ENCODE data around the gene ZBTB4.

ZBTB4 gene

DNA sequence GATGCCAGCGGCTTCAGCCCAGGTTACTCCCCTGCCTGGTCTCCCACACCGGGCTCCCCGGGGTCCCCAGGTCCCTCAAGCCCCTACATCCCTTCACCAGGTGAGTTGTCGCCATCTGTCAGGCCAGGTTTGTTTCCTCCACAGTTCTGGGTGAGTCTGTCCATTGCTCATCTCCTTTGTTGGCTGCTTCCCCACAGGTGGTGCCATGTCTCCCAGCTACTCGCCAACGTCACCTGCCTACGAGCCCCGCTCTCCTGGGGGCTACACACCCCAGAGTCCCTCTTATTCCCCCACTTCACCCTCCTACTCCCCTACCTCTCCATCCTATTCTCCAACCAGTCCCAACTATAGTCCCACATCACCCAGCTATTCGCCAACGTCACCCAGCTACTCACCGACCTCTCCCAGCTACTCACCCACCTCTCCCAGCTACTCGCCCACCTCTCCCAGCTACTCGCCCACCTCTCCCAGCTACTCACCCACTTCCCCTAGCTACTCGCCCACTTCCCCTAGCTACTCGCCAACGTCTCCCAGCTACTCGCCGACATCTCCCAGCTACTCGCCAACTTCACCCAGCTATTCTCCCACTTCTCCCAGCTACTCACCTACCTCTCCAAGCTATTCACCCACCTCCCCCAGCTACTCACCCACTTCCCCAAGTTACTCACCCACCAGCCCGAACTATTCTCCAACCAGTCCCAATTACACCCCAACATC lies 33.6 kb upstream of the ZBTB4 start:
- Histone ChIP-seq H3K27me3 (no peaks in the 10 kb centered on the region), H3K4me3 (ENCODE audit: low read depth in 1 of 2, low read length in 1 of 2) (no peak overlapping the region), H3K9me3 (no peaks in the 10 kb centered on the region), H3K4me1 (ENCODE audit: control insufficient read depth in 1 of 2, insufficient read depth in 1 of 2, low read depth in 1 of 2, low read length in 1 of 2) (peaks cover 5 to 13% of the 10 kb centered on the region in 2 experiments), H3K36me3 (peaks cover 67% of the 10 kb centered on the region), H3K27ac (no peak overlapping the region)
- TF ChIP-seq CTCF (IDR thresholded peaks at IDR 0.05) = no peak

GRCh38 chr17:7512105-7512504 lies 32.7 kb upstream of the ZBTB4 start:
- Histone ChIP-seq H3K27ac (no peak overlapping the region), H3K36me3 (peaks cover 76% of the 10 kb centered on the region), H3K4me1 (ENCODE audit: control insufficient read depth in 1 of 2, insufficient read depth in 1 of 2, low read depth in 1 of 2, low read length in 1 of 2) (peaks cover 5 to 13% of the 10 kb centered on the region in 2 experiments), H3K4me3 (ENCODE audit: low read depth in 1 of 2, low read length in 1 of 2) (no peak overlapping the region), H3K27me3 (no peaks in the 10 kb centered on the region), H3K9me3 (no peaks in the 10 kb centered on the region)
- no peak for TF ChIP-seq CTCF (IDR thresholded peaks at IDR 0.05)

DNA sequence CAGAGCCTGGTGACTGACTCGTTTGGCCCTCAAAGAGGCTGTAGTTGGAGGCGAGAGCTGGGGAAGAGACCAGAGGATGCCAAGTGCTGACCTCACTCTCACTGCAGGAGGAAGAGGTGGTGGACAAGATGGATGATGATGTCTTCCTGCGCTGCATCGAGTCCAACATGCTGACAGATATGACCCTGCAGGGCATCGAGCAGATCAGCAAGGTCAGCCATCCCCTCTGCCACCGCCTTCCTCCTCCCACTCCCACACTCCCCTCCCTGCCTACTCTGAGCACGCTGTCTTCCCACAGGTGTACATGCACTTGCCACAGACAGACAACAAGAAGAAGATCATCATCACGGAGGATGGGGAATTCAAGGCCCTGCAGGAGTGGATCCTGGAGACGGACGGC lies 31.7 kb upstream of the ZBTB4 start:
- TF ChIP-seq CTCF (IDR thresholded peaks at IDR 0.05) = no peak
- Histone ChIP-seq H3K9me3 (no peaks in the 10 kb centered on the region), H3K4me1 (ENCODE audit: control insufficient read depth in 1 of 2, insufficient read depth in 1 of 2, low read depth in 1 of 2, low read length in 1 of 2) (peaks cover 3 to 9% of the 10 kb centered on the region in 2 experiments), H3K36me3 (peaks cover 86% of the 10 kb centered on the region), H3K27me3 (no peaks in the 10 kb centered on the region), H3K4me3 (ENCODE audit: low read depth in 1 of 2, low read length in 1 of 2) (no peak overlapping the region), H3K27ac (no peak overlapping the region)

- H3K36me3 ChIP-seq = peaks cover 97% of the 10 kb centered on the region
- TF ChIP-seq CTCF (IDR thresholded peaks at IDR 0.05) = no peak
- H3K9me3 ChIP-seq = no peaks in the 10 kb centered on the region
- no peaks in the 10 kb centered on the region for H3K4me1 ChIP-seq (ENCODE audit: control insufficient read depth in 1 of 2, insufficient read depth in 1 of 2, low read depth in 1 of 2, low read length in 1 of 2)
- no peaks in the 10 kb centered on the region for H3K27me3 ChIP-seq
- no peak overlapping the region for H3K27ac ChIP-seq
- no peak overlapping the region for H3K4me3 ChIP-seq (ENCODE audit: low read depth in 1 of 2, low read length in 1 of 2)
Observed at GRCh38 chr17:7509937-7510336, 30.5 kb upstream of the ZBTB4 start.

- H3K27me3 ChIP-seq = no peaks in the 10 kb centered on the region
- H3K27ac ChIP-seq = no peak overlapping the region
- no peak overlapping the region for H3K4me3 ChIP-seq (ENCODE audit: low read depth in 1 of 2, low read length in 1 of 2)
- H3K4me1 ChIP-seq (ENCODE audit: control insufficient read depth in 1 of 2, insufficient read depth in 1 of 2, low read depth in 1 of 2, low read length in 1 of 2) = no peaks in the 10 kb centered on the region
- H3K36me3 ChIP-seq = peaks cover 100% of the 10 kb centered on the region
- no peak for TF ChIP-seq CTCF (IDR thresholded peaks at IDR 0.05)
- H3K9me3 ChIP-seq = no peaks in the 10 kb centered on the region
Observed at GRCh38 chr17:7508846-7509245, 29.4 kb upstream of the ZBTB4 start.

Data from neutrophil (primary cell).